Uterus (tissue), 2 donors: ENCODE results near the gene RNF19B.

Experiments used
- POLR2A ChIP-seq, 2 donors: fragments of 450-650 bp; IDR thresholded peaks; one replicate each; pipeline ENCODE4 v1.6.1; 2016; ENCODE audit warnings: antibody characterized with exemption in 2 of 2, mild to moderate bottlenecking in 1 of 2, moderate library complexity in 1 of 2
- TF ChIP-seq, protein P1 (sequence below), 4 experiments: fragments of 200-600 bp in 2 of 4; fragments of 450-650 bp in 2 of 4; sonication (generic) in 2 of 4; IDR thresholded peaks; one replicate each; pipeline ENCODE4 v1.5.1; 2016 to 2019; ENCODE audit warnings: antibody characterized with exemption in 4 of 4, mild to moderate bottlenecking in 2 of 4, moderate library complexity in 1 of 4

DNA sequence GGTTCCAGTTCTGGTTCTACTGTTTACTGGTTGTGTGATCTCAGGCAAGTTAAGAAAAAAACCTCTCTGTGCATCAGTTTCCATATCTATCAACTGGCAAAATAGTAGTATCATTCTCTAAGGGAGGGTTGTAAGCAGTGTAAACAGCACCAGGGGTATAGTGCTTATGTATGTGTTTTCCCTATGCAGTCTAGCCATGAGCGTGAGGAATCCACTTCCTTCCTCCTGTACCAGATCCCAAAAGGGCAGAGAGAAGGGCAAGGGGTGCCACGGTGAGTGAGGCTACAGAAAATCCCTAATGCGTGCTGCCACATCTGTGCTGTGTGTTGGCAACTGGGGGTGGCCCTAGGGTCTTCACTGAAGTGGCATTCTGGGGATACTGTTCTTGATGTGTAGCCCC is 18.4 kb upstream of the RNF19B start:
- no peak for TF ChIP-seq POLR2A (IDR thresholded peaks at IDR 0.05)
- TF ChIP-seq, protein P1, sequence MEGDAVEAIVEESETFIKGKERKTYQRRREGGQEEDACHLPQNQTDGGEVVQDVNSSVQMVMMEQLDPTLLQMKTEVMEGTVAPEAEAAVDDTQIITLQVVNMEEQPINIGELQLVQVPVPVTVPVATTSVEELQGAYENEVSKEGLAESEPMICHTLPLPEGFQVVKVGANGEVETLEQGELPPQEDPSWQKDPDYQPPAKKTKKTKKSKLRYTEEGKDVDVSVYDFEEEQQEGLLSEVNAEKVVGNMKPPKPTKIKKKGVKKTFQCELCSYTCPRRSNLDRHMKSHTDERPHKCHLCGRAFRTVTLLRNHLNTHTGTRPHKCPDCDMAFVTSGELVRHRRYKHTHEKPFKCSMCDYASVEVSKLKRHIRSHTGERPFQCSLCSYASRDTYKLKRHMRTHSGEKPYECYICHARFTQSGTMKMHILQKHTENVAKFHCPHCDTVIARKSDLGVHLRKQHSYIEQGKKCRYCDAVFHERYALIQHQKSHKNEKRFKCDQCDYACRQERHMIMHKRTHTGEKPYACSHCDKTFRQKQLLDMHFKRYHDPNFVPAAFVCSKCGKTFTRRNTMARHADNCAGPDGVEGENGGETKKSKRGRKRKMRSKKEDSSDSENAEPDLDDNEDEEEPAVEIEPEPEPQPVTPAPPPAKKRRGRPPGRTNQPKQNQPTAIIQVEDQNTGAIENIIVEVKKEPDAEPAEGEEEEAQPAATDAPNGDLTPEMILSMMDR (IDR thresholded peaks at IDR 0.05): no peak
